ENCODE measurements around the gene TRPM2. TPM values are rescaled to one million over a fixed set of nuclear protein-coding genes. Genes with fewer than 3 reads are reported as not detected.

Gene TRPM2
- total RNA-seq, 1 donor from 2014 or later, result 0.43 TPM

DNA sequence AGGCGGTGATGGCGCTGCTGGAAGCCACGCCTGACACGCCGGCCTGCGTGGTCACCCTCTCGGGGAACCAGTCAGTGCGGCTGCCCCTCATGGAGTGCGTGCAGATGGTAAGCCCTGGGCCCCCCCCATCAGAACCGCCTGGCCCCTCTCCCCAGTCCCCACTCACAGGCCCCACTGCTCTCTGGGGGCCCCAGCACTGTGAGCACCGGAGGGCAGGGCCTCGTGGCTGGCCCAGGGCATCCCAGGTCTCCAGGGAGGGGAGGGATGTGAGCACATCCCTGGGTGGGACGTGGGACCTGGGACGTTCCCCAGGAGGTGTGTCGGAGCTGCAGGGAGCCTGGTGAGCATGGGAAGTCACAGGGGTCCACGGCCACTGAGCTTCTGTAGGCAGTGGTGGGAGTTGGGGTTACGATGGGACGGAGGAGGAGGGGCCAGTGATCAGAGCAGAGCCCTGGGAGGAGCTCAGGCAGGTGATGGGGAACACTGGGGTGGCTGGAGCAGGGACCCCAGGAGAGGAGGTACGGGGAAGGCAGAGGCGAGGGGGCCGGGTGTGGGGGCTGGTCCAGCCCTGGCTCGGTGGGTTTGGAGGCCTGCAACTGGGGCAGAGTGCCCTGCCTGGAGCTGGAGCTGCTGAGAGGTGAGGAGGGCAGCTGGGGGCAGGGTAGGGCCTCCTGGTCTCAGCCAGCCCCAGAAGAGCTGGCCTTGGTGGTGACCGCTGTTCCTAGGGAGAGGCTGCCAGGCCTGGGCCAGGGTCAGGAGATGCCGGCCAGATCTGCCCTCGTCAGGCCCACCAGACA is 34.7 kb upstream of the TRPM2 start:
- Histone ChIP-seq H3K9me3 (no peaks in the 10 kb centered on the region), H3K27ac (no peak overlapping the region), H3K36me3 (peaks cover 76 to 88% of the 10 kb centered on the region in 2 donors), H3K27me3 (no peaks in the 10 kb centered on the region), H3K4me1 (no peaks in the 10 kb centered on the region), H3K4me3 (no peak overlapping the region)
- no peak for DNase-seq (ENCODE audit: low spot score in 2 of 2)
- TF ChIP-seq, protein P1, sequence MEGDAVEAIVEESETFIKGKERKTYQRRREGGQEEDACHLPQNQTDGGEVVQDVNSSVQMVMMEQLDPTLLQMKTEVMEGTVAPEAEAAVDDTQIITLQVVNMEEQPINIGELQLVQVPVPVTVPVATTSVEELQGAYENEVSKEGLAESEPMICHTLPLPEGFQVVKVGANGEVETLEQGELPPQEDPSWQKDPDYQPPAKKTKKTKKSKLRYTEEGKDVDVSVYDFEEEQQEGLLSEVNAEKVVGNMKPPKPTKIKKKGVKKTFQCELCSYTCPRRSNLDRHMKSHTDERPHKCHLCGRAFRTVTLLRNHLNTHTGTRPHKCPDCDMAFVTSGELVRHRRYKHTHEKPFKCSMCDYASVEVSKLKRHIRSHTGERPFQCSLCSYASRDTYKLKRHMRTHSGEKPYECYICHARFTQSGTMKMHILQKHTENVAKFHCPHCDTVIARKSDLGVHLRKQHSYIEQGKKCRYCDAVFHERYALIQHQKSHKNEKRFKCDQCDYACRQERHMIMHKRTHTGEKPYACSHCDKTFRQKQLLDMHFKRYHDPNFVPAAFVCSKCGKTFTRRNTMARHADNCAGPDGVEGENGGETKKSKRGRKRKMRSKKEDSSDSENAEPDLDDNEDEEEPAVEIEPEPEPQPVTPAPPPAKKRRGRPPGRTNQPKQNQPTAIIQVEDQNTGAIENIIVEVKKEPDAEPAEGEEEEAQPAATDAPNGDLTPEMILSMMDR (IDR thresholded peaks at IDR 0.05), result no peak
- intact Hi-C loops (cut with DNase I), result no loop called here

DNA sequence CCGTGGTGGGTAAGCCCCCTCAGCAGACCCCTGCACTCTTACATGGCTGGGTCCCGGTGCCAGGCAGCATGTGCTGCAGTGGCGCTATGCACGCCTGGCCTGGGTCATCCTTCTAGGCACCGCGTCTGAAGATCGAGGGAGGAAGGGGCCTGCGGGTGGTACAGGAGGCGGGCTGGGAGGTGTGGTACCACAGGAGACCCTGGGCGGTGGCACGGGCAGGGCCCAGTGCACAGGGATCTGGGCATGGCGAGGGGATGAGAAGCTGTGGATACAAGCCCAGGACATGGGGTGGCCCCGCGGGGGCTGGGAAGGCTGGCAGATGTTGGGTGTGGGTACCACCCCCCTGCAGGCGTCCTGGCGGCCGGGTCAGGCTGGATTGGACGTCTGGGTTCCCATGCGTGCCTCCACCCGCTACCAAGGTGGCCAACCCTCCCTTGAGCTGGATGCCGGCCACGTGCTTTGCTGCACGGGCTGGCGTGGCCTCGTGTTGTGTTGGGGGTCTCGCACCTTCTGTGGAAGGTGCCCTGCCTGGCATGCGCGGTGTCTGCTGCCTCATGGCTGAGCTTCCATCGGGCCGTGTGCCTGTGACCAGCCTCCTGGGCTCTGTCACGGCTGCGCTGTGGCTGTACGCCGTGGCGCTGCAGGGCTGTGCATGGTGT is 33.9 kb upstream of the TRPM2 start:
- no peaks in the 10 kb centered on the region for H3K4me1 ChIP-seq
- TF ChIP-seq, protein P1 (IDR thresholded peaks at IDR 0.05), result no peak
- intact Hi-C loops (cut with DNase I), result no loop called here
- H3K4me3 ChIP-seq, result no peak overlapping the region
- H3K36me3 ChIP-seq, result peaks cover 80 to 88% of the 10 kb centered on the region in 2 donors
- no peak for DNase-seq (ENCODE audit: low spot score in 2 of 2)
- H3K27ac ChIP-seq, result no peak overlapping the region
- no peaks in the 10 kb centered on the region for H3K9me3 ChIP-seq
- H3K27me3 ChIP-seq, result no peaks in the 10 kb centered on the region

DNA sequence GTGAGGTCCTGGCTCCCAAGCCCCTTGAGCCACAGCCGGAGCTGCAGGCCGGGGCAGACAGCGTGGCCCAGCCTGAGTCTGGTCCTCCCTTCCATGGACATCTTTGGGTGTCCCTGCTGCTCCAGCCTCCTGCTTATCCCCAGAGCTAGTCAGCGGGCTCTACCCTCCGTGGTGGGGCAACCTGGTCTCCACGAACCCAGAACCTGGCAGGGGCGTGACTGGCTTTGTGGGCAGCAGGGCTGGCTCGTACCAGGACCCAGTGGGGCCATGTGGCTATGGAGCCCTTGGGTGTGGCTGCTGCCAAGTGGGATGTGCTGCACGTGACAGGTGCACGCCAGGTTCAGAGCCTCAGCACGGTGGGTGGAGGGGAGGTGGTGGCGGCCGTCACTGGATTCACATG is 32.6 kb upstream of the TRPM2 start:
- no peak overlapping the region for H3K27ac ChIP-seq

DNA sequence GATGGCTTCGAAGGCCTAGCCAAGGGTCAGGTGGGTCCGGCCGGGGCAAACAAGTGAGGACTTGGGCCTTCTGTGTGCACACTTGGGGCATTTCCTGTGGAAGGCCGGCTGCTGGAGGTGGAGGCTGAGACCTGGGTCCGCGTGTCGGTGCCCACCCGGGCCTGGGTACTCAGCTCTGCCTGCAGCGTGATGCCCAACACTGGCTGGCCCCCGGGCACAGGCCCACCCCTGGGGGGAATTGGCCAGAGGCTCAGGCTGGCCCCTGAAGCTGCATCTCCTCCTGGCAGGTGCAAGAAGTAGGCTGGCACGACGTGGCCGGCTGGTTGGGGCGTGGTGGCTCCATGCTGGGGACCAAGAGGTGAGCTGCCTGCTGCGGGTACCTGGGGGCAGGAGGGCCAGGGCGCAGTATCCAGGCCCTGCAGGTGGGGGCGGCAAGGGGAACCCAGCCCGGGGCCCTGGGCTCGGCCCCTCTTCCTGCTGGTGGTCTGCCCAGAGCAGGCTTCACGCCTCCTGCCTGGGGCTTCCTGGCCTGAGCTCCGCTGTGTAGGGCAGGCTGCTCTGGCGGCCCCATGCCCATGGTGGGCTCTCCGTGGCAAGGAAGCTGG is 31.5 kb upstream of the TRPM2 start:
- TF ChIP-seq, protein P1 (IDR thresholded peaks at IDR 0.05), result no peak
- Histone ChIP-seq H3K27me3 (no peaks in the 10 kb centered on the region), H3K4me3 (no peak overlapping the region), H3K9me3 (no peaks in the 10 kb centered on the region), H3K36me3 (peaks cover 79 to 93% of the 10 kb centered on the region in 2 donors), H3K27ac (no peak overlapping the region), H3K4me1 (no peaks in the 10 kb centered on the region)
- no peak for DNase-seq (ENCODE audit: low spot score in 2 of 2)
- intact Hi-C loops (cut with DNase I), result no loop called here

More for the DNA sequence above, 32.6 kb upstream of the TRPM2 start:
- no peak overlapping the region for H3K4me3 ChIP-seq
- H3K27me3 ChIP-seq, result no peaks in the 10 kb centered on the region
- peaks cover 82 to 93% of the 10 kb centered on the region in 2 donors for H3K36me3 ChIP-seq
- intact Hi-C loops (cut with DNase I), result no loop called here
- DNase-seq (ENCODE audit: low spot score in 2 of 2), result no peak
- TF ChIP-seq, protein P1 (IDR thresholded peaks at IDR 0.05), result no peak
- H3K4me1 ChIP-seq, result no peaks in the 10 kb centered on the region
- no peaks in the 10 kb centered on the region for H3K9me3 ChIP-seq

DNA sequence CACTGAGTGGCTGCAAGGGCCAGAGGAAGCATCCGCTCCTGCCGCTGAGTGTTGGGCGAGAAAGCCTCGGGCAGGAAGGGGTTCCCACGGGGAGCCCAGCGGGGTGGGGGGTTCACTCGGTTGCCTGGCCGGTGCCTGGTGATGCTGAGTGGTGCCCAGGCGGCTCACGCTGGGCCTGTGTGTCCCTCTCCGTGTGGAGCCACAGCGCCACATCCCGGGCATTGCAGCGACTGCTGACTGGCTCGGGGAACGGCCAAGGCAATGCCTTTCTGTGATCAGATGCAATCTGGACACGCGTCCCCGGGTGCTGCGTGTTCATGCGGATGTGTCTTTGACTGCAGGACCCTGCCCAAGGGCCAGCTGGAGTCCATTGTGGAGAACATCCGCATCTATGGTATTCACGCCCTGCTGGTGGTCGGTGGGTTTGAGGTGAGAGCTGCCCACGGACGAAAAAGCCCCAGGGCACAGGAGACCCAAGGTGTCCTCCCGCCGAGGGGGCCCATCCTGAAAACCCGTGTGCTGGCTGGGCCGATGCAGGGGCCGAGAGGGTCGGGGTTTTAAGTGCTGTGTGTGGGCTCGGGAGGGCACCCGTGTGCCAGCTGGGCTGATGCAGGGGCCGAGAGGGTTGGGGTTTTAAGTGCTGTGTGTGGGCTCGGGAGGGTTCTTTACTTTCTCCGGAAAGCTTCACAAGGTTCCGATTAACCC is 30.6 kb upstream of the TRPM2 start:
- H3K36me3 ChIP-seq, result peaks cover 73 to 92% of the 10 kb centered on the region in 2 donors
- TF ChIP-seq, protein P1 (IDR thresholded peaks at IDR 0.05), result no peak
- H3K4me1 ChIP-seq, result no peaks in the 10 kb centered on the region
- H3K27me3 ChIP-seq, result no peaks in the 10 kb centered on the region
- no peak overlapping the region for H3K4me3 ChIP-seq
- H3K9me3 ChIP-seq, result no peaks in the 10 kb centered on the region
- intact Hi-C loops (cut with DNase I), result no loop called here
- no peak for DNase-seq (ENCODE audit: low spot score in 2 of 2)
- no peak overlapping the region for H3K27ac ChIP-seq
